GM21528 (cell line): Measurements from ENCODE around the gene RNU6-9.
"Not testable (repeated sequence)": the region's sequence is repeated elsewhere in the genome, so short reads cannot be mapped to it uniquely, and the experiment has no call there.

Experiments used
- ATAC-seq: cut with Tn5 transposase; IDR thresholded peaks from one replicate; pipeline ENCODE4 v1.9.1; 2021; ENCODE audit warnings: mild to moderate bottlenecking, moderate library complexity; ENCODE audit not compliant: unreplicated experiment, low FRiP score

The RNU6-9 gene

DNA sequence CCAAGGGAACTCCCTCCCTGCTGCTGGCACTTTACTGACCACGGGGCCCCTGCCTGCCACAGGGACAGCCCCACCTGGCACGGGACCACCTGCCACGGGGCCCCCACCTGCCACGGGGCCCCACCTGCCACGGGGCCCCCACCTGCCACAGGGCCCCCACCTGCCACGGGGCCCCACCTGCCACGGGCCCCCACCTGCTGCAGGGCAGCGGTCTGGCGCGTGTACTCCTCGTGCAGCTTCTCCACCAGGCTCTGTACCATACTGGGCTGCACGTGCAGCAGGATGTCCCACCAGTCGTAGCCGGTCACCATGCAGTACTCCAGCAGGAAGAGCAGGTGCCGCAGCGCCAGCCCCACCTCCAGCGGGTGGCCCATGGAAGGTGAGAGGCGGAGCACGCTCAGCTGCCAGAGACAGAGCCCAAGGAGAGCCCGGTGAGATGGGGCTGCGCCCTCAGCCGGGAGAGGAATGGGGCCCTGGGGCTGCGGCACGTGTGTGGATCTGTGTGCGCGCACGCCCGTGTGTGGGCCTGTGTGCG lies 16.4 kb upstream of the RNU6-9 start:
- ATAC-seq, result no peak

DNA sequence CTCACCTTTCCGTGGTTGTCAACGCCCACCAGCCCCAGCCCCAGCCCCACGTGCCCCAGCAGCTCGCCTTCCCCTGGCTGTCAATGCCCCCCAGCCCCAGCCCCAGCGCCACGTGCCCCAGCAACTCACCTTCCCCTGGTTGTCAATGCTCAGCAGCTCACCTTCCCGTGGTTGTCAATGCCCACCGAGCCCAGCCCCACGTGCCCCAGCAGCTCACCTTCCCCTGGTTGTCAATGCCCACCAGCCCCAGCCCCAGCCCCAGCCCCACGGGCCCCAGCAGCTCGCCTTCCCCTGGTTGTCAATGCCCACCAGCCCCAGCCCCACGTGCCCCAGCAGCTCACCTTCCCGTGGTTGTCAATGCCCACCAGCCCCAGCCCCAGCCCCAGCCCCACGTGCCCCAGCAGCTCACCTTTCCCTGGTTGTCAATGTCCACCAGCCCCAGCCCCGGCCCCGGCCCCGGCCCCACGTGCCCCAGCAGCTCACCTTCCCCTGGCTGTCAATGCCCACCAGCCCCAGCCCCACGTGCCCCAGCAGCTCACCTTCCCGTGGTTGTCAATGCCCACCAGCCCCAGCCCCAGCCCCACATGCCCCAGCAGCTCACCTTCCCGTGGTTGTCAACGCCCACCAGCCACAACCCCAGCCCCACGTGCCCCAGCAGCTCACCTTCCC lies 15.2 kb upstream of the RNU6-9 start:
- not testable (repeated sequence) for ATAC-seq

- not testable (repeated sequence) for ATAC-seq
These were observed 14.3 kb upstream of the RNU6-9 start for GRCh38 chr19:878751-879561.

GRCh38 chr19:879711-880438 lies 13.4 kb upstream of the RNU6-9 start:
- ATAC-seq, result no peak

GRCh38 chr19:881385-882071 lies 11.8 kb upstream of the RNU6-9 start:
- ATAC-seq, result no peak

DNA sequence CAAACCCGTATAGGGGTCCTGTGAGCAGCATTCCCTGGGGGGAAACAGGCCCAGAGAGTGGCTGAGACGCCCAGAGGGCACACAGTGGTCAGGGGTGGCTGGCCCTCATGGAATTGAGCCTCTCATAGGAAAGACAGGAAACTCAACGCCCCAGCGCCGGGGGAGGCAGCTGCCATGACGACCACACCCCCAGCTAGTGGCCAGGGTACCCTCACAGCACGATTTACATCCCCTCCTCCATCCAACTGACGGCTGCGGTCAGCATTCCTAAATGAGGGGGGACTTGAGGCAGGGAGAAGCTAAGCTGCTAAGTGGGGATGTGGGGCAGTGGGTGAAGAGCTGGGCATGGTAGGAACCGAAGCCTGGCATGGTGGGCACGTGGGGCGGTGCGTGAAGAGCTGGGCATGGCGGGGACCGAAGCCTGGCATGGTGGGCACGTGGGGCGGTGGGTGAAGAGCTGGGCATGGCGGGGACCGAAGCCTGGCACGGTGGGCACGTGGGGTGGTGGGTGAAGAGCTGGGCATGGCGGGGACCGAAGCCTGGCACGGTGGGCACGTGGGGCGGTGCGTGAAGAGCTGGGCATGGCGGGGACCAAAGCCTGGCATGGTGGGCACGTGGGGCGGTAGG lies 10.3 kb upstream of the RNU6-9 start:
- no peak for ATAC-seq

DNA sequence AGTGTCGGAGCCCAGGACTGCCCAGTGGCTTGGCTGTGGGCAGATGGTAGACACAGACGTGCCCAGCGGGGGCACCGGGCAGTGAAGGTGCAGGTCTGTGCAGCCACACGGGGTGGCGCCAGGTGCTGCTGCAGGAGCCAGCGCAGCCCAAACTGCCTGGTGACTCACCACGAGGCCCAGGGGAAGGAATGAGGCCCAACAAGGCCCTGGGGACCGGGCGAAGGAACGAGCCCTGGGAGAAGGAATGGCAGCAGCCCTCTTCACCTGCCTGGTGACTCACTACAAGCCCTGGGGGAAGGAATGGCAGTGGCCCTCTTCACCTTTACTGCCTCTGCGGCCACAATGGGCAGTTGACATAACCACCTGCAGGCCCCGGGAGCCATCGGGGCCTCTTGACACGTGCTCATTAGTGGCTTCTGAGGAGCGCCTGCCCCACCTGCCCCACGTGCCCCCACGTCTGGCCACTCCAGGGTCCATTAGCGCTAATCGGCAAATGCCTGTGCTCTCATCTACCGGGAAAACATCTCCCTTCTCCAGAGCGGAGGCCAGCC lies 9.5 kb upstream of the RNU6-9 start:
- no peak for ATAC-seq

DNA sequence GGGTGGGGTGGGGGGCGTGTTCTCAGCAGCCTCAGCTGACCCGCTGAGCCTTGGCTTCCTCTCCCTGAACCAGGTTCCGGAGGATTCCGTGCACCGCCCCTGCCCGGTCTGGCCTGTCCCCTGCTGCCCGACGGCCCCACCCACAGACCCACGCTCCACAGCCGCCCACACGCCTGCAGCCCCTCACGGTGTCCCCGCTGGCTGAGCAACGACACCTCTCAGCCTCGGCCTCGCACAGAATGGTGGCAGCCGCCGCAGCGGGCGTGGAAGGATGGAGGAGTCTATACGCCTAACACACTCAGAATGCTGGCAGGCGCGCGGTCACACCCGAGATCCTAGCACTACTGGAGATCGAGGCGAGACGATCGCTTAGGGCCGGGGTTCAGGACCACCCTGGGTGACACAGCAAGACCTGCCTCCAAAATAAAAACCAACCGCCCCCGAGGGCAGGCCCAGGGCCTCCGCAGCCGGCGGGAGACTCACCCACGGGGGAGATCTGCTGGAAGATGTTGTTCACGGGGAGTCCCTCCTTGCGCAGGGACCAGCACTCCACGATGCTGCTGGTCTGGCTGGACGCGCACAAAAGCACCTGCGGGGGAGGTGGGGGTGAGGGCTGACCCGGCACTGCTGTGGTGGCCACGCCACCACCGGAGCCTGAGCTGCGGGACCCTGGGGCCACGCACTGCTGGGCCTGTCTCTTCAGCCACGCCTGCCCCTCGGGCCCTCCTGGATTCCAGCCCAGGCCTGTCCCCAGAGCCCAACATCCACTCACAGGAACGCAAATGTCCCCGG lies 8.7 kb upstream of the RNU6-9 start:
- ATAC-seq, result no peak

- ATAC-seq, result no peak
These were observed 7.6 kb upstream of the RNU6-9 start for GRCh38 chr19:885536-886224.

DNA sequence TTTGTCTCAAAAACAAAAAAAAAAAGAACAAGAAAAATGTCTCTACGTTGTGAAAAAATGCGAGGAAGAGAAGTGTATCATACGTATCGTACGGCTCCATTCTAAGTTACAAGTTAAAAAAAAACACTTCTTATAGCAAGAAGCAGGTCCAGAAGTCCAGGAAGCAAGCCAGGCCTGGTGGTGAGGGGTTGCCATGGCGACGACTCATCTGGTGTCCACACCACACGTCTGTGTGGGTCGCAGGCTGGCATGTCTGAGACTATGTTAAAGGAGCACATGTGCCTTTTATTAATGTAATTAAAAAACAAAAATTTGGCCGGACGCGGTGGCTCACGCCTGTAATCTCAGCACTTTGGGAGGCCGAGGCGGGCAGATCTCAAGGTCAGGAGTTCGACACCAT lies 6.2 kb upstream of the RNU6-9 start:
- no peak for ATAC-seq

DNA sequence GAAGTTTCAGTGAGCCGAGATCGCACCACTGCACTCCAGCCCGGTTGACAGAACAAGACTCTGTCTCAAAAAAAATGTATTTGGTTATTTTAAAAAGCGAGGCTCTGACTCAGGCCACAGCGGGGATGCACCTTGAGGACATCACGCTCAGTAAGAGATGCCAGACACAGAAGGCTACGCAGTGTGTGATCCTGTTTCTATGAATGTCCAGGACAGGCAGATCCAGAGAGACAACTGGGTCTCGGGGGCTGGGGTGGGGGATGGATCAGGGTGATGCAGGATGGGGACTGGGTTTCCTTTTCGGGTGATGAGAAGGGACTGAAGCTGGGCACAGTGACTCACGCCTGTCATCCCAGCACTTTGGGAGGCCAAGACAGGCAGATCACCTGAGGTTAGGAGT lies 5.7 kb upstream of the RNU6-9 start:
- ATAC-seq, result no peak

GRCh38 chr19:888581-889385 lies 4.5 kb upstream of the RNU6-9 start:
- no peak for ATAC-seq

- ATAC-seq, result no peak
These were observed 3.5 kb upstream of the RNU6-9 start for GRCh38 chr19:889662-890295.

DNA sequence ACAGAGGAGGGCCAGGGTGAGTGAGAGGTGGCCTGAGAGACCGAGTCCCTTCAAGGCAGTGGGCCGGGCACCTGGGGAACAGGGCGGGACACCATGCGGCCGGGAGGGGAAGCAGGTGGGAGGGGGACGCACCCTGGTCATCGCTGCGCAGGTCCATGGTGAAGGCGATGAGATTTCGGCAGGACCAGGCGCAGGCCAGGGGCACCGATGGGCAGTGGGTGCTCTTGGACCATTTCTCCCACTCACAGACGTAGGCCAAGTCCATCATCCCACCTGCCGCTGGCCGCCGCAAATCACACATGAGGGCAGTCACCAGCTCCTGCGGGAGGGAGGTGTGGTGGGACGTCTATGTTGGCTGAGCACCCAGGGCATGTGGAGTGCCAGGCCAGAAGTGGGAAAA lies 2.5 kb upstream of the RNU6-9 start:
- ATAC-seq, result no peak

DNA sequence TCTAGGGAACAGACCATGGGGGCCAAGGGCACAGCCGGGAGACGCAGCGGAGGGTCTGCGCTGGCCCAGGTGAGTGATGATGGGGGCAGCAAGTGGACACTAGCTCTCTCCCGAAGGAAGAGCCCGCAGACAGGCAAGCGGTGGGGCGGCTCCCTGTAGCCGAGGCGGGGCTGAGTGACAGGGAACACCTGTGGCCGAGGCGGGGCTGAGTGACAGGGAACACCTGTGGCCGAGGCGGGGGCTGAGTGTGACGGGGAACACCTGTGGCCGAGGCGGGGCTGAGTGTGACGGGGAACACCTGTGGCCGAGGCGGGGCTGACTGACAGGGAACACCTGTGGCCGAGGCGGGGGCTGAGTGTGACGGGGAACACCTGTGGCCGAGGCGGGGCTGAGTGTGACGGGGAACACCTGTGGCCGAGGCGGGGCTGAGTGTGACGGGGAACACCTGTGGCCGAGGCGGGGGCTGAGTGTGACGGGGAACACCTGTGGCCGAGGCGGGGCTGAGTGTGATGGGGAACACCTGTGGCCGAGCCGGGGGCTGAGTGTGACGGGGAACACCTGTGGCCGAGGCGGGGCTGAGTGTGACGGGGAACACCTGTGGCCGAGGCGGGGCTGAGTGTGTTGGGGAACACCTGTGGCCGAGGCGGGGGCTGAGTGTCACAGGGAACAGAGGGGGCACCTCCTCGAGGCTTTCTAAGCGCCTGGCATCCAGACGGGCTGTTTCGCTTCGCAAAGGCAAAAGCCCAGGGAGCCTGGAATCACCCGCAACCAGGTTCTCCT lies 1.7 kb upstream of the RNU6-9 start:
- ATAC-seq, result not testable (repeated sequence)

GRCh38 chr19:892243-892893 lies 916 bp upstream of the RNU6-9 start:
- peak; percentile 16 for ATAC-seq
